Hematopoietic multipotent progenitor cell treated with erythropoietin and hydrocortisone succinate and interleukin-3 and kit ligand, for 17 days (in vitro differentiated cells): ENCODE measurements around the gene DNAJC24.
A peak's percentile ranks its signal among the peaks of the same experiment; 100 is the strongest.
"Not testable (repeated sequence)": the region's sequence is repeated elsewhere in the genome, so short reads cannot be mapped to it uniquely, and the experiment has no call there.

Experiments
- DNase-seq: peaks from one replicate; pipeline ENCODE4 v3.0.0-alpha.2; 2015; ENCODE audit warnings: low spot score

DNAJC24 gene, protein sequence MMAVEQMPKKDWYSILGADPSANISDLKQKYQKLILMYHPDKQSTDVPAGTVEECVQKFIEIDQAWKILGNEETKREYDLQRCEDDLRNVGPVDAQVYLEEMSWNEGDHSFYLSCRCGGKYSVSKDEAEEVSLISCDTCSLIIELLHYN

DNA sequence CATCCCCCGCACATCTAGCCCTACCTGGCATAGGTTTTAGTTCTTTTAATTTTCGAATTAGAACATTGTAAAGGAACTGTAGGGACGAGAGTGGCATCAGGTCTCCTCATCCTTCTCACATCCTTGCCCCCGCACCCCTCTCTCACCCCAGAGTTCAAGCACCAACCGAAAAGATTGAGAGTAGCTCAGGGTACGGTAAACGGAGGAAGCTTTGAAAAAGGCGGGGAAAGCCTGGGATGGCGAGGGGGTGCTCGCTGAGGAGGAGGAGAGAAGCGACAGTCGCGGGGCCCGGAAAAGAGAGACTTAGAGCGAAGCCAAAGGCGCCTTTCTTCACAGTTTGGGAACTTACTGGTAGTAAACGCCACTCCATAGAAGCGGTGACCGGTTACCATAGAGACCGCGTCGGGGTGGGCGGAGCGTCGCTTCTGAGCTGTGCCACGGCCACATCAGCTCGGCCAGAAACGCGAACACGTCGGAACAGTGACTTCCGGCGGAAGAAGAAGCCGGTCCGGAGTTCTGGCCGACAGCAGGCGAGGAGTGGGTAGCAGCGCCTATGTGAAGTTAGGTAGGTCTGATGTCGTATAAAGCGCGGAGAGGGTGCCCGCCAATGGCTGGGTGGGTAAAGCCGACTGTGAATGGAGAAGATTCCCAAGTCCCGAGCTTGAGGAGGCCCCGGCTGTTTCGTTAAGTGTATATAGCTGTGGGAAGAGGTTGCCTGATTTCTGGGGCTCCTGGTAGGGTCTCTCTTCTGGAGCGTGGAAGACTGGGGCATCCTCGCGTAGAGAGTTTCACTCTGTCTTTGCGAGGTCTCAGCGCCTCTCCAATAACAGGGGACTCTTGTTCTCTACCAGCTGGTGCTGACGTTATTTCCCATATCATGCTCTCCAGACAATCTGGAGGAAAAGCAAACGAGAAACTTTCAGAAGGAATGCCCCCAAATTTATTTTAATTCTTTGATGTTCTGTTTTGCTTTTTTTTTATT is at the start of gene DNAJC24, which contains the start of gene DCDC1:
Gene DNAJC24 (plus strand): TSS at position 513 of the 982 bp plus-strand sequence. CDS start 889 bp downstream, outside the sequence.
Gene DCDC1 (minus strand): TSS at position 392 of the 982 bp plus-strand sequence. CDS start 41,459 bp downstream, outside the sequence.
- DNase-seq: peak; percentile 91

DNA sequence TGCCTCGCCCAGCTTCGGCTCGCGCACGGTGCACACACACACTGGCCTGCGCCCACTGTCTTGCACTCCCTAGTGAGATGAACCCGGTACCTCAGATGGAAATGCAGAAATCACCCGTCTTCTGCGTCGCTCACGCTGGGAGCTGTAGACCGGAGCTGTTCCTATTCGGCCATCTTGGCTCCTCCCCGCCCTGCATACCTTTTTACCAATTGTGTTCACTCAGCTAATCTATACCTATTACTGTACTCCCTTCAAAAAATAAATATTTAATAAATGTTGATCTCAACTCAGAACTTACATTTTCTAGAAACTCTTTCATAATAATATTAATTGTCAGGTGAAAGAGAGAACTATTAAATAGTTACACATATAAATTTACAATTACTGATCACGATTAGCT is 48.2 kb upstream of the DNAJC24 start:
- not testable (repeated sequence) for DNase-seq

DNA sequence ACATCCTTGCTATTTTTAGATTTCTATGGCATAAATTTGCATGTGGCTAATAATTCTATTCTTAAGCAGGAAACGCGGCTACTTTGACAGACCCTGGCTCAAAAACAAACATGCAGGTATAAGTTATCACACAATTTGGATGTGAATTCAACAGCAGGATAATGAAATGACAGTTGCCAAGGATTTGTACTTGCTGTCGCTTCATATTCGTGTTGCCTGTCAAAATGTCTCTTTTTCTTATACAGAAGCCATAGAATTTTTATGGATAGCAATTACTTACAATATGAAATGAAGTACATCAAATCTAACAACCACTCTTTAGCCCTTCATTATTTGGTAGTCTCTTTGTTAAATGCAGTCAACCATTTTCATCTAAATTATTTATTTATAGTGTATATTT is 46.5 kb upstream of the DNAJC24 start:
- no peak for DNase-seq

DNA sequence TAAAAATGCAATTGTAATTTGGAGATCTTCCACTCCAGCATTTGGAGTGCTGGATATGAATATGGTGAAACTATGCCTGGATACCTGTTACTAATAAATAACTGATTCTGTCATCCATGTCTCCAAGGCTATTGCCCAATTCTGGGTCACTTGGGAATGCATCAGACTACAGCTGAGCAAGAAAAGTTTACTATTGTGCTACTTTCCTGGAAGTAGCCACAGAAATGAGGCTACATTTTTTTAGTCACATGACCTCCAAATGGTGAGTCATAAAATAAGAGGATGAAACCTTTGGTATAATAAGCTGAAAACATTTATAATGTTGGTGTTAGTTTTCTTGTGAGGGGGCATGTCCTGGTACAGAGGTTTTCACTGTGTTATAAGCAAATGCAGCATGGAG is 44.5 kb upstream of the DNAJC24 start:
- DNase-seq: no peak

DNA sequence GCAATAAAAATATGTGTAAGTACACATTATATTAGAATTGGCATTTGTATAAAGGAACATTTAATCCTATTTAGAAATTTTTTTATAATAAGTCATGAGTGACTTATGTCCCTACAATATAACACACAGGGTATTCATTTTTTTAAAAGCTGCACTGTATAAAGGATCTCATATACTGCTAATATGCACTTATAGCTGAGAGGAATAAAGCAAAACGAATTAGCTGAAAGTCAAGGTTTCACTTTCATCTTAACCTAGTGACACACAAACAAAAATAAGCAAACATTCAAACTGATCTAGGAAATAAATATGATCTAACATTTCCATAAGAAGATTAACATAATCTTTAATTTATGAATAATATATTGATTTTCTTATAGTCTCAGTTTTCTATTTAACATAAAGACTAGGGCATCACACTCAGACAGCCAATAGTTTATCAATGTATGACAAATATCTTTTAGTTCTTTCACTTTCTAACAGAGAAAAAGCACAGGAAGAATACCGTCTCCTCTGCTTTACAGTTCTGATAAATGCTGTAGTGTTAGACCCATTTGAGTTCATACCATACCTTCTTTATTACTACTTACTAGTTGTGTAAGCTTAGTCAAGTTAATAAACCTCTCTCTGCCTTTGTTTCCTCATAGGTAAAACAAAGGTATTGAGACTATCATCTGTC is 43.1 kb upstream of the DNAJC24 start:
- DNase-seq: no peak

DNA sequence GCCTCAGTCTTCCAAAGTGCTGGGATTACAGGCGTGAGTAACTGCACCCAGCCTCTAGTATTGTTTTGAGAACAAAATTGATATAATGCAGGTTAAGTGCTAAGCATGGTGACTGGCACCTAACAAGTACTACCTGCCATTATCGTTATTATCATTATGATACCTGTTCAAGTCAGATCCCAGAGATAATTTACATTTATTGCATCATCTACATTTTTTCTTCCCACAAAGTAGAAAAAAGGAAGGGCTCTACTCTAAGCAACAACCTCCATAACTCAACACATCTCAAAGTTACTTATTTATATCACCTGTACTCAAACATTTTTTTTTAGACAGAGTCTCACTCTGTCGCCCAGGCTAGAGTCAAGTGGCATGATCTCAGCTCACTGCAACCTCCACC is 42.2 kb upstream of the DNAJC24 start:
- DNase-seq: no peak

DNA sequence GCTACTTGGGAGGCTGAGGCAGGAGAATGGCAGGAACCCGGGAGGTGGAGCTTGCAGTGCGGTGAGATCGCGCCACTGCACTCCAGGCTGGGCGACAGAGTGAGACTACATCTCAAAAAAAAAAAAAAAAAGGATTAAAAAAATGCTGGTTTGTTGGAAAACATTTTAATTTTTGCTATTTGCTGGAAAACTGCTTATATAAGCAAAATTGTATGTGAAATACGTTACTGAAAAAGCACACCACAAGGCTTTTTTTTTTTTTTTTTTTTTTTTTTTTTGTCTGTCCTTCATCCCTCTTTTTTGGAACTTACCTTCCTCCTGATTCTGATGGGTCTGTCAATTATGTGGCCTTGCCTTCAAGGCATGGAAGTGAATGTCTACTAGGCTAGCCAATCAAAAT is 41.0 kb upstream of the DNAJC24 start:
- DNase-seq: no peak

DNA sequence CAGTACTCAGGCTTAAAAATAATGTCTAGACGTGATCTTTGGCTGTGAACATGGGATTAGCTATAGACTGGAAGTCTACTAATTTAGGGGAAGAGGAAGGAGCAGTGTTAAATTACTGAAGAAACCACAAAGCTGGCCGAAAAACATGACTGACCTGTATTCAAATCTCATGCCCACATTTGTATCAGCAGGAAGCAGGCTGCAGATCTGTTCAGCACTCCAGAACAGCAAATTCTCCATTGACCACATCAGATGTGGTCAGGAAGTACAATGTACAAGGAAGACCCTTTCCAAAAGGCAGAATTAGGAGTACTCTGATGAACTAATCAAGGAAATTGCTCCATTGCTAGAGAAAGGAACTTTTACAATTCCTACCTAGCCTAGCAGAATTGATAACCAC is 31.9 kb upstream of the DNAJC24 start:
- DNase-seq: no peak

DNA sequence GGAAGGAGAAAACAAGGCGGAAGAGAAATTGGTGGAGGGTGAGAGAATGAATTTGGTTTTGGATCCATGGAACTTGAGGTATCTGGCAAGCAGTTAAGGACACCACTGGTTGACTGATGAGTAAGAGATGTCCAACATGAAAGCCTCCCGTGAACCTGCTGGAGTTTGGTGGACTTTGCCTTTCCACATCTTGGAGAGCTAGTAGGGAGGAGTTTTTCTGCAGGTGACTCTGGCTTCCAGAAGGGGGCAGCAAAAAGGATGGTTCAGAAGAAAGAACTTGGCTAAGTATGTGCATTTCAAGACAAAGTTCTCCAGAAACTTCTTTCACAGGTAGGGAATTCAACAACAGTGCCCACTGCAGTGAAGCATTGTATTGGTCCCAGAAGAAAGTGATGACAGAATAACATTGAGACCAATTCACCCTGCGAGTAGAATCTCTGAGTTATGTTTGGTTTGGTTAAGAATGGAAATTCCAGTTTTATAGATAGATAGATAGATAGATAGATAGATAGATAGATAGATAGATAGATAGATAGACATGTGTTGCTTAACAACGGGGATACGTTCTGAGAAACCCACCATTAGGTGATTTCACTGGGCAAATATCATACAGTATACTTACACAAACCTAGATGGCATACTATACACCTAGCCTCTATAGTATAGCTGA is 28.6 kb upstream of the DNAJC24 start:
- no peak for DNase-seq

DNA sequence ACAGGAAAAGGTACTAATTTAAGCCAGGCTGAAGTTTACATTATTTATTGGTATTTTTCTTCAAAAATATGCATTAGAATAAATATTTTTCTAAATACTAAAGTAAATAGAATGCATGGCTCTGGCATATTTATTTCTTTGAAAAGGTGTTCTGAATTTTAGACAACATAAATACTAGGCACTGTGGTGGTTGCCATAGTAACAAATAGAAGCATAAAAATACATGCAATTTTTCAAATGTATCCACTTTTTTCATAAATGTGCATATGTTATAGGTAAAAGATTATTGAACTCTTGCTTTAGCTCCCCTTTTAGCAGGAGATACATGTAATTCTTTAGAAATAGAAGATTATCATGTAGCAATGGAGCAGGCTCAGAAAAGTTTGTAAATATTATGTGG is 18.5 kb upstream of the DNAJC24 start:
- DNase-seq: no peak

DNA sequence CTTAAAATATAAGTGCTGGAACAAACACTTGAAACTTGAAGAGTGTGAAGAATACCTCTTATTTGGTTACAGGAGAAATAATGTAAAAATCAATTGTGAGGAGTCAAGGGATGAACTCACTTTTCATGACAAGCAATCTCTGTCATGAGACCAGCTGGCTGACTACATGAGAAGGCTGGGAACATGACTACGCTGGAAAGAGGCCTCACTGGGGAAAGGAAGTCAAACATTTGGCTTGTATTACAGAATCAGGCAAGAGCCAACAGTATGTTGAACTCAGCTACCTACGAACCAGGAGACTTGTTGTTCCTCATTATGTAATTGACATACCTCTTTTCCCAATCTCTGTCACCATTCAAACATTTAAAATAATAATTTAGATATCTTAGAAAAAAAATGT is 14.5 kb upstream of the DNAJC24 start:
- DNase-seq: no peak

DNA sequence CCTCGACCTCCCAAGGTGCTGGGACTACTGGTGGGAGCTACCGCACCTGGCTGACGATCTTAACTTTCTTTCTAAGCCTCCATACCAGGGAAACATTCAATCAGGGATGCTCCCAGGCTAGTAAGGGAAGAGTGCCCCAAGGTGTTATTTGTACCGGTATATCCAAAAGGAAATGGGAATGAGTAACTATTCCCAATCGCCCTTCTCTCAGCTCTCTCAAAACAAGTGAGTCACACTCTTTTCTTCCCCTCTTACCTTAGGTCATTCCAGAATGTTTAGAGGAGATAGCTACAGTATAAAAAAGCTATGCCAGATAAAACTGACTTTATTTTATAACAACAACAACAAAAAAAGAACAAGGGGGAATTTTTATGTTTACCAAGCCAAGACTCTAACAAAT is 13.8 kb upstream of the DNAJC24 start:
- no peak for DNase-seq

DNA sequence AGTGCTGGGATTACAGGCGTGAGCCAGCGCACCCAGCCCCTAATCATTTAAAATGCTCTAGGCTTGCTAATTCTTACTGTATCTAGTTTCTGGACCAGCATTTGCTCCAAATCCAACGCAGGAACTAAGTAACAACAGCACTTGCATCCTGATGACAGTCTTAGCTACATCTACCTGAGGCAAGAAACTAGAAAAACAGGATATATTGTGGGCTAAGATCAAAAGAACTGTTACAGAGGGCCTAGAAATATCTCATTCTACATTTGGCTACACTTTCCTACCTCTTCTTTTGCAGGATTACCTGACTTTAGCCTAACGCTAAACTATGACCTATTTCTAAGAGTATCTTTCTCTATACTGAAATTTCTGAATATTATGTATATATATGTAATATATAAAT is 7.9 kb upstream of the DNAJC24 start:
- DNase-seq: no peak

DNA sequence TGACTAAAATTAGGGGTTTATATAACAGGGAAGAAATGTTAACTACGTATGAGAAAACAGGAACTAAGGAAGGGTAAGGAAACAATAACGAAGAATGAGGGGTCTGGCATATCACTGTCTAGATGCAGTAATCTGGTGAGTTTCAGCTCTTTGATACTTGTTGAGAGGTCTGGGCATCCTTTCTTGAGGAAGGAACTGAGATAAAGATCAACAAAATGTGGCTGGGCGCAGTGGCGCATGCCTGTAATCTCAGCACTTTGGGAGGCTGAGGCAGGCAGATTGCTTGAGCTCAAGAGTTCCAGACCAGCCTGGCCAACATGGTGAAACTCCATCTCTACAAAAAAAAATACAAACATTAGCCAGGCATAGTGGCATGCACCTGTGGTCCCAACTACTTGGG is 2.9 kb upstream of the DNAJC24 start:
- no peak for DNase-seq

DNA sequence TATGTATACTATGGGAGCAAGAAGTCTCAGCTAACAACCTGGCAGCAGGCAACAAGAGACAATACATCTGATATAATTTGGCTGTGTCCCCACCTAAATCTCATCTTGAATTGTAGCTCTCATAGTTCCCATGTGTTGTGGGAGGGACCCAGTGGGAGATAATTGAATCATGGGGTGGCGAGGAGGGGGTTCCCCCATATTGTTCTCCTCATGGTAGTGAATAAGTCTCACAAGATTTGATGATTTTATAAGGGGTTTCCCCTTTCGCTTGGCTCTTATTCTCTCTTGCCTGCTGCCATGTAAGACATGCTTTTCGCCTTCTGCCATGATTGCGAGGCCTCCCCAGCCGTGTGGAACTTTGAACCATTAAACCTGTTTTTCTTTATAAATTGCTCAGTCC is 6.2 kb downstream of the DNAJC24 start:
- DNase-seq: no peak

DNA sequence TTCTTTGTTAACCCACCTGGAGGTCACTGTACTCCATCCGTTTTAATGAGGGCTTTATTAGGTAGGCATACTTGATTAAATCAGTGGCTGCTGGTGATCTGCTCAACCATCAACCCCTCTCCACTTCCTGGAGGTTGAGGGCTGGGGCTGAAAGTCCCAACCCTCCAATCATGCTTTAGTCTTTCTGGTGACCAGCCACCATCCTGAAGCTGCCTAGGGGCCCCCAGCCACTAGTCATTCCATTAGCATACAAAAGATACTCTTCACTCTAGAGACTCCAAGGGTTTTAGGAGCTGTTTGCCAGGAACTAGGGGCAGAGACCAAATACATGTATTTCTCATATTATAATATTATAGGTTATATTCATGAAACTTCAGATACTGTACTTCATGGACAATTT is 13.5 kb downstream of the DNAJC24 start:
- DNase-seq: no peak

DNA sequence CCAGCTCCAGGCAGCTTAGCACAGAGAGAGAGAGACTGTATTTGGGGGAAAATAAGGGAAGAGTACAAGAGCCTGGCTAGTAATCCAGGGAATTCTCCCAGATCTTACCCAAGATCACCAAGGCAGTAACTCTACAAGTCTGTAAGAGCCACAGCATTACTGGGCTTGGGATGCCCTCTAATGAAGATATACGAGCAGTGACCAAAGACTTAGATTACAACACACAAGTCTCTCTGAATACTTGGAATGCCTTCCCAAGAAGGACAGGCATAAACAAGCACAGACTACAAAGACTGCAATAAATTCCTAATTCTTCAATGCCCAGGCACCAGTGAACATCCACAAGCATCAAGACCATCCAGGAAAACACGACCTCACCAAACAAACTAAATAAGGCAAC is 17.7 kb downstream of the DNAJC24 start:
- DNase-seq: no peak

DNA sequence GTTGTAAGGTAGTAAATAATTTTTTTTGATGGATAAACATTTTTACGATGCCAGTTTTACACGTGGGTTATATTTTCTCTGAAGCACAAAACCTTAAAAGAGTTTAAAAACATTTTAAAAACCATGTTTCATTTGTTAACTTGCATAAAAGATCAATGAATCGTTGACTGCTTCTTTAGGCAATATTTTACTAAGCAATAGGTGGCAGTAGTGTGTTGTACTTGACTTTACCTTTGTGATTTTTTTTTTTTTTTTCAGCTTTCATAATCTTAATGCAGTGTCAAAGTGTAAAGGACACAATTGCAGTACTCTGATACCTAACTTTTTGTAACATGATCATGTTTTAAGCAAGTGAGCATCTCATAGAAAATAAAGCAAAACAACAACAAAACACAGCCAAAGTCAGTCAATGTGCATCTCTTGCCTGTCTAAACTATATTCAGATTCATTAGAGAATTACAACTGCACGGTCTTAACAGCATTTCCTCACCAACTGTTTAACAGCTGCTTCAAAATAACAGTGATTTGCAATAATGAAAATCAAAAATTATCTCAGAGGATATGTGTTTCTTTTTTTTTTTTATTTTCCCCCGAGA is 27.7 kb downstream of the DNAJC24 start:
- DNase-seq: no peak

DNA sequence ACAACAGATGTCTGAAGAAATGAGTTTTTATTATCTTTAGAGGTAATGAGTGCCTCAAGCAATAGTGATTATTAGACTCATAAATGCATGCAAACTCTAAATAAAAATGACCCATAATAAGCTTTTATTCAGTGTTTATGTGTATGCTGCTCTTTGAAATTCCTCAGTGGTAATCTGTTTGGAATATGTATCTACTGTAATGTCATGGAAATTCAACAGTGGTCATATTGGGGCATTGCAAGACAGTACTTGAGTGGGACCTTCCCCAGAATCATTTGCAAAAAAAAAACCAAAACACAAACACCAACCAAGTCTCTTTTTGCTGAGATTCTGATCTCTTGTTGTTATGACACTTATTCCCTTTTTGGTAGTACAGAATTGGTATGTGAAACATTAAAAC is 35.0 kb downstream of the DNAJC24 start:
- DNase-seq: no peak

DNA sequence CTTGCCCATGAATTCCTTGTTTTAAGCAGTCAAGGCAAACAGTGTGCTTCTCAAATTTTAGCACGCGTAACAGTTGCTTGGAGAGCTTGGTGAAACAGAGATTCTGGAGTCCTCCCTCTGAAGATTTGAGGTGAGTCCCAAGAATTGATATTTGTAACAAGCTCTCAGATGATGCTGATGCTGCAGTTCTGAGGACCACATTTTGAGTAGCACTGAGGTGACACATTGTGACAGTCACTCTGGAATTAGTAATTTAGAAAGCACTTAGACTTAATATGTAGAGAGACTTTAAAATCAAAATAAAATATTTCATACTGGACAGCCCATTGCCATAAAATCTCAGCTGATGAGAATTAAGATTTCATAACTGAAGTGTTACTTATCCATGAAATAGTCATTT is 38.5 kb downstream of the DNAJC24 start:
- DNase-seq: no peak

DNA sequence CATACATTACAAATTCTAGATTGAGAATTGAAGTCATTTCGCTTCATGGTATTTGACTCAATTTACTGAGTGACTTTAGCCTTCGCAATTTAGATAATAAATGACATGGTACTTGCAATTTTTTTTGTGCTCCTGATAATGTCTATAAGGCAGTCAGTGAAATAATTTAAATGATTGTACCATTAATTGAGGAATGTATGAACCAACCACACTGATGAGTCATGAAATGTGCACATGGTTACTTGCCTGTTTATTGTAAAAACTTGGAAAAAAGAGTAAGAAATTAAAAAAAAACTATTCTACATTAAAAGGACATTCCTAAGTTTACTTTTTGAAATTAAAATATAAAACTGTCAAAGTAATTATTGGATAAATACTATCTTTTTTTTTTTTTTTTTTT is 43.3 kb downstream of the DNAJC24 start:
- no peak for DNase-seq

DNA sequence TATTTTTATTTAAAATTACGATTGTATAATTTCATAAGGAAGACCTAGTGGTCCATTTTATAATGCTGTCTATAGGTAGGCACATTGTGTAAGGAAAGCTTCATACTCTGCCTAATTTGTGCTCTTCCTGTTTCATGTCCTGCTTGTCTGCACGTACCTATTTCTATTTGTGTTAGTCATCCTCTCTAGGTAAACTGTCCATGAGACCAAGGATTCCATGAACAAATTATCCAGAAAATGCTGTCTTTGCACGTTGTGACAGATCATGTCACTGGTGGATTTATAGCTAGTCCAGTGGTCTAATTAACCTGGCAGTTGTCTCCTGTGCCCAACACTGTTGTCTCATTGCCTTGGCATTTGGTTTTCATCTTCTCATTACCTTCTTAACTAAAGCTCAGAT is 44.7 kb downstream of the DNAJC24 start:
- no peak for DNase-seq
